Thyroid gland (tissue), 4 donors: Measurements from ENCODE around the gene AGBL4. TPM values are rescaled to one million over a fixed set of nuclear protein-coding genes. Genes with fewer than 3 reads are reported as not detected.

Source experiments
- DNase-seq, 2 donors: peaks; one replicate each; pipeline ENCODE4 v3.0.0-alpha.2; 2019
- H3K27ac ChIP-seq, 3 donors: fragments of 200-600 bp; sonication (generic); 1 replicate in 2 of 3; 2 replicates in 1 of 3; pipeline ENCODE4 v1.5.1; 2016 to 2019; ENCODE audit warnings: mild to moderate bottlenecking in 1 of 3, moderate library complexity in 1 of 3
- H3K27me3 ChIP-seq: fragments of 200-600 bp; sonication (generic); one replicate; pipeline ENCODE4 v1.5.1; 2019
- H3K36me3 ChIP-seq, 2 donors: fragments of 200-600 bp; sonication (generic); one replicate each; pipeline ENCODE4 v1.5.1; 2016 to 2019
- H3K4me1 ChIP-seq, 2 donors: fragments of 200-600 bp; sonication (generic); one replicate each; pipeline ENCODE4 v1.5.1; 2017 to 2019
- H3K4me3 ChIP-seq, 3 donors: fragments of 200-600 bp; sonication (generic); replicated peaks in 1 of 3; 1 replicate in 2 of 3; 2 replicates in 1 of 3; pipeline ENCODE4 v1.5.1; 2016; ENCODE audit warnings: mild to moderate bottlenecking in 1 of 3
- H3K9me3 ChIP-seq: fragments of 200-600 bp; sonication (generic); one replicate; pipeline ENCODE4 v1.5.1; 2017
- POLR2A ChIP-seq, 2 donors: fragments of 450-650 bp; IDR thresholded peaks; one replicate each; pipeline ENCODE4 v1.6.1; 2017; ENCODE audit warnings: antibody characterized with exemption in 2 of 2, mild to moderate bottlenecking in 2 of 2, moderate library complexity in 1 of 2
- WGBS, 2 donors: methylation state at CpG; one replicate each; pipeline ENCODE4 v1.1.5; 2017; 5-methylcytosine and 5-hydroxymethylcytosine counted together
- intact Hi-C: fragments of 100-400 bp; cut with DNase I; formaldehyde crosslinking; loops from one replicate; pipeline ENCODE4 v1.15.1; 2023
- total RNA-seq, 4 donors: library from RNA; depleted of rRNA; stranded (reverse); fragments of >200 nt; gene quantifications; one replicate each; pipeline ENCODE4 v1.2.3, GENCODE V29; 2016
- TF ChIP-seq, protein P1 (sequence below), 6 experiments: fragments of 200-600 bp in 3 of 6; fragments of 450-650 bp in 3 of 6; sonication (generic) in 3 of 6; IDR thresholded peaks; one replicate each; pipeline ENCODE4 v1.5.1; 2016 to 2019; ENCODE audit warnings: antibody characterized with exemption in 6 of 6, mild to moderate bottlenecking in 2 of 6, inconsistent platforms in 1 of 6, moderate library complexity in 1 of 6

The AGBL4 gene
- total RNA-seq, 4 donors from 2014 or later: 2.1 to 6.0 (median 4.8) TPM

DNA sequence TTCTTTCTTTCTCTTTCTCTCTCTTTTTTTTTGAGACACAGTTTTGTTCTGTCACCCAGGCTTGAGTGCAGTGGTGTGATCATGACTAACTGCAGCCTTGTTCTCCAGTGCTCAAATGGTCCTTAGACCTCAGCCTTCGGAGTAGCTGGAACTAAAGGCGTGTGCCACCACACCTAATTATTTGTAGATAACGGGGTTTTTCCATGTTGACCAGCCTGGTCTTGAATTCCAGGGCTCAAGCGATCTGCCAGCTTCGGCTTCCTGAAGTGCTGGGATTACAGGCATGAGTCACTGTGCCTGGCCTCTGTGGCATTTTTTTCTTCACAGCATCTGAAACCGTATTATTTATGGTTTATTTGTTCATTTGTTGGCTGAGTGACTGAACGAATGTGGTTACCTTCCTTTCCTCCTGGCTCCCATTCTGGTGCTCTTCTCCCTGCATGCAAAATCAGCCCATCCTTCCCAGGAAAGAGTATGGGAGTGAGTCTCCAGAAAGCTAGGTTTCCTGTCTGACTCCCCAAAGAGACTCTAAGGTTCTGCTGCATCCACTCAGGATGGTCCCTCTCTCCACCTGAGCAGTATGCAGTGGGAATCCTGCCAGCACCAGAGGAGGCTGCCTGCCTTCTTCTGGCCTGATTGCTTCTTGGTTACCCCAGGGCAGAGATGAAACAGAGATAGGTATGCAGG lies 1092.1 kb downstream of the AGBL4 start:
- intact Hi-C loops: no loop called here
- Histone ChIP-seq H3K4me3 (no peak overlapping the region), H3K27ac (no peak overlapping the region), H3K27me3 (no peaks in the 10 kb centered on the region), H3K9me3 (no peaks in the 10 kb centered on the region), H3K4me1 (no peaks in the 10 kb centered on the region), H3K36me3 (no peaks in the 10 kb centered on the region)
- TF ChIP-seq, protein P1, sequence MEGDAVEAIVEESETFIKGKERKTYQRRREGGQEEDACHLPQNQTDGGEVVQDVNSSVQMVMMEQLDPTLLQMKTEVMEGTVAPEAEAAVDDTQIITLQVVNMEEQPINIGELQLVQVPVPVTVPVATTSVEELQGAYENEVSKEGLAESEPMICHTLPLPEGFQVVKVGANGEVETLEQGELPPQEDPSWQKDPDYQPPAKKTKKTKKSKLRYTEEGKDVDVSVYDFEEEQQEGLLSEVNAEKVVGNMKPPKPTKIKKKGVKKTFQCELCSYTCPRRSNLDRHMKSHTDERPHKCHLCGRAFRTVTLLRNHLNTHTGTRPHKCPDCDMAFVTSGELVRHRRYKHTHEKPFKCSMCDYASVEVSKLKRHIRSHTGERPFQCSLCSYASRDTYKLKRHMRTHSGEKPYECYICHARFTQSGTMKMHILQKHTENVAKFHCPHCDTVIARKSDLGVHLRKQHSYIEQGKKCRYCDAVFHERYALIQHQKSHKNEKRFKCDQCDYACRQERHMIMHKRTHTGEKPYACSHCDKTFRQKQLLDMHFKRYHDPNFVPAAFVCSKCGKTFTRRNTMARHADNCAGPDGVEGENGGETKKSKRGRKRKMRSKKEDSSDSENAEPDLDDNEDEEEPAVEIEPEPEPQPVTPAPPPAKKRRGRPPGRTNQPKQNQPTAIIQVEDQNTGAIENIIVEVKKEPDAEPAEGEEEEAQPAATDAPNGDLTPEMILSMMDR (IDR thresholded peaks at IDR 0.05): no peak
- TF ChIP-seq POLR2A (IDR thresholded peaks at IDR 0.05): no peak
- DNase-seq: no peak
- 74 to 77% methylated on average over 7 of the region's 7 CpGs for WGBS, 2 donors

DNA sequence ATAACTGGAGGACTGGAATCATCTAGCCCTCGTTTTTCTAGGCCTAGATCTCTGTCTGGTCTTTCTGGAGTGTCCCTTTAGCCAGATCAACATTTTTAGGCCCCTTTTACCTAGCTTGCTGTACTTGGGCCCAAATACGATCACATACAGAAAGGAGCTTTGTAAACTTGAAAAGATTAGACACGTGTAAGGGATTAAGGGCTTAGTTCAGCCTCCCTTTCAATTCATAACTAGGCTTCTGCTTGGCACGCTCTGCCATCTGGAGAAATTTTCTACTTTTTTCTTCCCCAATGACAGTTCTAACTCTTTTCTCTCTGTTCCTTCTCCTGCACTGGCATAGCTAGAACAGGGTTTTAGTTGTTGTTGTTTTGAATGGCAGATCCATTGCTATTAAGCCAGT lies 1093.7 kb downstream of the AGBL4 start:
- intact Hi-C loops: no loop called here

DNA sequence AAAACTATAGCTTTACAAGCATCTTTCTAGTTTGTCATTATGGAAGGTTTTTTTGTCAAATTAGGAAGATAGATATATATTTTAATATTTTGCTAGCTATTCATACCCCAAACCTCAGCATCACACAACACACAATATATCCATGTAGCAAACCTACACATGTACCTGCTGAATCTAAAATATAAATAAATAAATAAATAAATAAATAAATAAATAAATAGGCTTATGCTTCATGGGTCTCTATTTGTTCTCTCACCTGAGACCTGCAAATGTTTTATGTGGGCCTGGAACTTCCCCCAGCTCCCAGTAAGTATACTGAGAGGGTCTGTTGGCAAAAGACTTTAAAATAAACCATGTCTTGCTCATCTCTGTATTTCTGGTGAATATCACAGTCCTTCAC lies 1099.7 kb downstream of the AGBL4 start:
- no peak overlapping the region for H3K27ac ChIP-seq
- no peak for DNase-seq
- no peaks in the 10 kb centered on the region for H3K4me1 ChIP-seq
- intact Hi-C loops: no loop called here
- H3K9me3 ChIP-seq: no peaks in the 10 kb centered on the region
- no peaks in the 10 kb centered on the region for H3K27me3 ChIP-seq
- no peaks in the 10 kb centered on the region for H3K36me3 ChIP-seq
- no peak for TF ChIP-seq POLR2A (IDR thresholded peaks at IDR 0.05)
- TF ChIP-seq, protein P1 (IDR thresholded peaks at IDR 0.05): no peak
- no peak overlapping the region for H3K4me3 ChIP-seq

More for the DNA sequence above, 1093.7 kb downstream of the AGBL4 start:
- Histone ChIP-seq H3K4me3 (no peak overlapping the region), H3K9me3 (no peaks in the 10 kb centered on the region), H3K27me3 (no peaks in the 10 kb centered on the region), H3K4me1 (no peaks in the 10 kb centered on the region), H3K27ac (no peak overlapping the region), H3K36me3 (no peaks in the 10 kb centered on the region)
- DNase-seq: no peak
- no peak for TF ChIP-seq POLR2A (IDR thresholded peaks at IDR 0.05)
- 82 to 87% methylated on average over 4 of the region's 4 CpGs for WGBS, 2 donors

DNA sequence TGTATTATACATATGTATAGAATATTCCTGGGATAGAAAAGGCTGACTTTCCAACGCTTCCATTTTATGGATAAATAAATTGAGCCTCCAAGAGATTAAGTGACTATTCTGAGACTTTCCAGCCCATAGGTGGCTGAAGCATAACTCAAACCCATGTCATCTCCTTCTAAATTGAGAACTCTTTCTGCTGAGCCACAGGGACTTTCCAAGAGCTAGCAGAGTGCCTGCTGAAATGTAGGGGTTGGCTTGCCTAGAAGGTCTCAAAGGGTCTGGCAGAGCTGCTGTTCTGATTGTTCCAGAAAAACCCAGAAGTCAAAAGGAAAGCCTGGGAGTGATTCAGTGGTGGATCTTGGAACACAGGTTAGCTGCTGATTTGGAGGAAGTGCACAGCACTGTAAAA lies 1100.6 kb downstream of the AGBL4 start:
- Histone ChIP-seq H3K4me3 (no peak overlapping the region), H3K27me3 (no peaks in the 10 kb centered on the region), H3K4me1 (no peaks in the 10 kb centered on the region), H3K27ac (no peak overlapping the region), H3K36me3 (no peaks in the 10 kb centered on the region), H3K9me3 (no peaks in the 10 kb centered on the region)
- intact Hi-C loops: no loop called here
- TF ChIP-seq, protein P1 (IDR thresholded peaks at IDR 0.05): no peak
- no peak for TF ChIP-seq POLR2A (IDR thresholded peaks at IDR 0.05)
- WGBS, 2 donors: 90 to 92% methylated on average over 1 of the region's 1 CpG
- DNase-seq: no peak

DNA sequence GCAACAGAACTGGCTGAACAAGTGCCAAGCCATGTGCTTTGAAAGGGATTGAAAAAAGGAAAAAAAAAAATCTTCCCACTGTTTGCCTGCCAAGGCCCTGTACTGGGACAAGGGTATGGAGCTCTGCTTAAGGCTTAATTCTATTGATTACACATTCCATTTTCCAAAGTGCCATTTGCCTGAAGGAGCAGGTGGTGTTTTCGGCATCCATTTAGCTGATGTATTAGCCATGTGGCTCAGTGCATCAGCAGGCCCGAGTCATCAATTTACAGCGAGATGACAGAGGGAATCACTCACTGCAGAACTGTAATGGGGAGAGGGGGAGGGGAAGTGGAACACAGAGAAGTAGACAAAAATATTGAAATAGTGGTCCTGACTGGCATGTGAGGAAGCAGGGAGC lies 1102.9 kb downstream of the AGBL4 start:
- 89 to 94% methylated on average over 3 of the region's 3 CpGs for WGBS, 2 donors
- DNase-seq: no peak
- intact Hi-C loops: no loop called here
- Histone ChIP-seq H3K36me3 (no peaks in the 10 kb centered on the region), H3K9me3 (no peaks in the 10 kb centered on the region), H3K27me3 (no peaks in the 10 kb centered on the region), H3K4me1 (no peaks in the 10 kb centered on the region), H3K4me3 (no peak overlapping the region), H3K27ac (no peak overlapping the region)
- TF ChIP-seq, protein P1 (IDR thresholded peaks at IDR 0.05): no peak
- no peak for TF ChIP-seq POLR2A (IDR thresholded peaks at IDR 0.05)
